H1 (cell line): ENCODE measurements around the gene CDKN2B-AS1. TPM values are rescaled to one million over a fixed set of nuclear protein-coding genes. Genes with fewer than 3 reads are reported as not detected.

ENCODE experiments used
- CTCF ChIA-PET: fragments of 300-600 bp; sonication (Branson Sonifier 250); formaldehyde crosslinking; loops from one replicate; lab custom pipeline; 2021; ENCODE audit not compliant: partially characterized antibody; lab: Charles Lee
- POLR2A ChIA-PET: fragments of 300-600 bp; sonication (Branson Sonifier 250); formaldehyde crosslinking; loops from one replicate; lab custom pipeline; 2021; ENCODE audit warnings: inconsistent platforms; ENCODE audit not compliant: partially characterized antibody; lab: Charles Lee
- DNase-seq, 2 experiments: peaks; one replicate each; pipeline versions ENCODE4 v3.0.0 to v3.0.0-alpha.2; 2010 to 2022; ENCODE audit warnings: low spot score in 2 of 2, low read depth in 1 of 2, mixed read lengths in 1 of 2
- FAIRE-seq: peaks from 2 replicates; lab custom pipeline; 2011; peaks lifted over from hg19 to GRCh38; lab: Jason Lieb, UNC
- H2AFZ ChIP-seq: 2 replicates; pipeline ENCODE4 v1.8.1; 2012; ENCODE audit warnings: low read length, inconsistent platforms
- H2AK5ac ChIP-seq: 2 replicates; pipeline ENCODE4 v1.6.1; 2013; ENCODE audit warnings: low read depth, low read length
- H2BK120ac ChIP-seq: replicated peaks from 2 replicates; pipeline ENCODE3; 2013; ENCODE audit warnings: low read depth, low read length, inconsistent platforms
- H2BK12ac ChIP-seq: 2 replicates; pipeline ENCODE4 v1.6.1; 2013; ENCODE audit warnings: low read depth, low read length
- H2BK15ac ChIP-seq: 2 replicates; pipeline ENCODE4 v1.6.1; 2013; ENCODE audit warnings: low read length
- H2BK20ac ChIP-seq: 2 replicates; pipeline ENCODE4 v1.6.1; 2013; ENCODE audit warnings: low read length
- H2BK5ac ChIP-seq: 2 replicates; pipeline ENCODE4 v1.6.1; 2013; ENCODE audit warnings: low read depth, low read length
- H3K14ac ChIP-seq: 2 replicates; pipeline ENCODE4 v1.6.1; 2013; ENCODE audit warnings: inconsistent platforms; ENCODE audit not compliant: insufficient read length
- H3K18ac ChIP-seq: 2 replicates; pipeline ENCODE4 v1.6.1; 2013; ENCODE audit warnings: low read length; ENCODE audit errors: extremely low read depth
- H3K23ac ChIP-seq: 2 replicates; pipeline ENCODE4 v1.6.1; 2013; ENCODE audit warnings: inconsistent platforms; ENCODE audit not compliant: insufficient read length
- H3K23me2 ChIP-seq: 2 replicates; pipeline ENCODE4 v1.6.1; 2013; ENCODE audit warnings: low read depth, low read length
- H3K27ac ChIP-seq: 2 replicates; pipeline ENCODE4 v1.6.1; 2011; ENCODE audit warnings: low read depth, low read length, inconsistent platforms
- H3K27me3 ChIP-seq, 4 experiments: replicated peaks in 1 of 4; 1 replicate in 1 of 4; 2 replicates in 3 of 4; pipeline versions ENCODE4 v1.6.1 to v1.8.1; 2011 to 2013; ENCODE audit warnings: low read length in 3 of 4, mild to moderate bottlenecking in 3 of 4, inconsistent platforms in 2 of 4, mixed read lengths in 2 of 4, moderate library complexity in 1 of 4; ENCODE audit not compliant: control insufficient read depth in 3 of 4, insufficient read depth in 3 of 4; ENCODE audit errors: extremely low read depth in 1 of 4
- H3K36me3 ChIP-seq, 4 experiments: 2 replicates each; pipeline versions ENCODE4 v1.6.1 to v1.8.1; 2011 to 2013; ENCODE audit warnings: mild to moderate bottlenecking in 4 of 4, low read length in 3 of 4, moderate library complexity in 2 of 4, control low read depth in 1 of 4, inconsistent platforms in 1 of 4; ENCODE audit not compliant: insufficient read depth in 4 of 4, control insufficient read depth in 2 of 4
- H3K4ac ChIP-seq: replicated peaks from 2 replicates; pipeline ENCODE3; 2013; ENCODE audit warnings: low read length, low read depth, mixed read lengths, inconsistent platforms; ENCODE audit not compliant: insufficient read length
- H3K4me1 ChIP-seq, 4 experiments: replicated peaks in 1 of 4; 1 replicate in 1 of 4; 2 replicates in 3 of 4; pipeline versions ENCODE4 v1.6.1 to v1.8.1; 2011 to 2013; ENCODE audit warnings: low read length in 3 of 4, inconsistent platforms in 2 of 4, mixed read lengths in 1 of 4; ENCODE audit not compliant: insufficient read depth in 4 of 4, control insufficient read depth in 3 of 4
- H3K4me2 ChIP-seq, 2 experiments: 2 replicates each; pipeline versions ENCODE4 v1.6.1 to v1.8.1; 2011 to 2013; ENCODE audit warnings: low read depth in 2 of 2, low read length in 2 of 2, control low read depth in 1 of 2, inconsistent platforms in 1 of 2, mild to moderate bottlenecking in 1 of 2; ENCODE audit not compliant: insufficient read depth in 1 of 2
- H3K4me3 ChIP-seq, 4 experiments: fragments of 200-600, 300-600 bp in 1 of 4; sonication (generic), shearing (Covaris generic), sonication (Bioruptor Twin) in 1 of 4; 2 replicates each; pipeline versions ENCODE4 v1.5.1 to v1.8.1; 2011 to 2016; ENCODE audit warnings: low read length in 4 of 4, low read depth in 3 of 4, control low read depth in 2 of 4, inconsistent platforms in 2 of 4, mild to moderate bottlenecking in 2 of 4, mixed read lengths in 1 of 4, moderate library complexity in 1 of 4; ENCODE audit not compliant: insufficient read depth in 2 of 4; ENCODE audit errors: extremely low read depth in 1 of 4
- H3K56ac ChIP-seq: replicated peaks from 2 replicates; pipeline ENCODE3; 2013; ENCODE audit warnings: low read depth, mild to moderate bottlenecking, mixed read lengths, low read length, inconsistent platforms; ENCODE audit not compliant: insufficient read length
- H3K79me1 ChIP-seq: 2 replicates; pipeline ENCODE4 v1.6.1; 2013; ENCODE audit warnings: low read depth, low read length, control low read depth
- H3K79me2 ChIP-seq, 2 experiments: 2 replicates each; pipeline versions ENCODE4 v1.6.1 to v1.8.1; 2012 to 2013; ENCODE audit warnings: low read length in 2 of 2, mild to moderate bottlenecking in 2 of 2, inconsistent platforms in 1 of 2; ENCODE audit not compliant: insufficient read depth in 2 of 2, control insufficient read depth in 1 of 2
- H3K9ac ChIP-seq, 4 experiments: replicated peaks in 1 of 4; 1 replicate in 1 of 4; 2 replicates in 3 of 4; pipeline versions ENCODE4 v1.6.1 to v1.8.1; 2011 to 2013; ENCODE audit warnings: low read depth in 3 of 4, low read length in 3 of 4, control low read depth in 2 of 4, mild to moderate bottlenecking in 2 of 4, moderate library complexity in 2 of 4, inconsistent platforms in 1 of 4; ENCODE audit errors: extremely low read depth in 1 of 4
- H3K9me3 ChIP-seq, 2 experiments: 2 replicates each; pipeline versions ENCODE4 v1.6.1 to v1.8.1; 2012 to 2013; ENCODE audit warnings: mild to moderate bottlenecking in 2 of 2, moderate library complexity in 2 of 2, control low read depth in 1 of 2, inconsistent platforms in 1 of 2, low read depth in 1 of 2, low read length in 1 of 2, mixed read lengths in 1 of 2; ENCODE audit not compliant: insufficient read depth in 2 of 2
- H4K20me1 ChIP-seq, 2 experiments: replicated peaks in 1 of 2; 2 replicates each; pipeline versions ENCODE3 to v1.8.1; 2011 to 2013; ENCODE audit warnings: inconsistent platforms in 2 of 2, low read length in 2 of 2, mild to moderate bottlenecking in 1 of 2; ENCODE audit not compliant: insufficient read depth in 2 of 2, control insufficient read depth in 1 of 2
- H4K5ac ChIP-seq: 2 replicates; pipeline ENCODE4 v1.6.1; 2013; ENCODE audit warnings: low read length, low read depth, mixed read lengths, inconsistent platforms; ENCODE audit not compliant: insufficient read length
- H4K8ac ChIP-seq: 2 replicates; pipeline ENCODE4 v1.8.0; 2013; ENCODE audit warnings: mild to moderate bottlenecking, moderate library complexity, low read length, inconsistent platforms; ENCODE audit not compliant: insufficient read depth; ENCODE audit errors: extremely low read depth
- H4K91ac ChIP-seq: replicated peaks from 2 replicates; pipeline ENCODE3; 2013; ENCODE audit warnings: low read length, mixed read lengths, inconsistent platforms; ENCODE audit not compliant: insufficient read length
- BACH1 ChIP-seq: IDR thresholded peaks from 2 replicates; pipeline ENCODE4 v1.6.1; 2012; ENCODE audit warnings: low read length, improper control_type of control experiment
- JUND ChIP-seq: IDR thresholded peaks from 2 replicates; pipeline ENCODE4 v1.6.1; 2011; ENCODE audit warnings: mild to moderate bottlenecking, improper control_type of control experiment, low read length
- NRF1 ChIP-seq: IDR thresholded peaks from 2 replicates; pipeline ENCODE4 v1.6.1; 2011; ENCODE audit warnings: mild to moderate bottlenecking, low read depth, low read length, improper control_type of control experiment
- RNF2 ChIP-seq: fragments of 200-900, 300-1000 bp; sonication (generic); IDR thresholded peaks from 2 replicates; pipeline ENCODE4 v1.7.1; 2016; ENCODE audit warnings: borderline replicate concordance, low read depth, mild to moderate bottlenecking, antibody characterized with exemption, low read length; ENCODE audit not compliant: poor library complexity, severe bottlenecking; ENCODE audit errors: missing control alignments
- SP1 ChIP-seq: IDR thresholded peaks from 2 replicates; pipeline ENCODE4 v1.6.1; 2011; ENCODE audit warnings: low read depth, low read length
- WGBS, 2 experiments: shearing (Covaris generic) in 1 of 2; methylation state at CpG; one replicate each; pipeline versions ENCODE4 v1.1.6 to v1.1.7; 2013 to 2015; ENCODE audit warnings: low lambda C conversion rate in 2 of 2, mixed read lengths in 2 of 2, inconsistent platforms in 1 of 2, low coverage in 1 of 2, missing lambda C conversion rate in 1 of 2; ENCODE audit not compliant: insufficient replicate concordance in 2 of 2, insufficient coverage in 1 of 2, insufficient read length in 1 of 2; ENCODE audit errors: extremely low coverage in 1 of 2, missing lambda C conversion rate in 1 of 2; 5-methylcytosine and 5-hydroxymethylcytosine counted together
- polyA plus RNA-seq, 7 experiments: library from polyadenylated mRNA; depleted of rRNA in 3 of 7; stranded (reverse) in 5 of 7; unstranded in 2 of 7; fragments of >200 nt in 5 of 7; fragments of 200-250 nt in 2 of 7; gene quantifications; 1 replicate in 5 of 7; 2 replicates in 1 of 7; 4 replicates in 1 of 7; pipeline versions ENCODE4 v1.2.1 to v1.2.3, GENCODE V29; 2011 to 2013; ENCODE audit warnings: missing spikeins in 2 of 7, mixed read lengths in 2 of 7
- total RNA-seq: library from RNA; stranded (reverse); fragmentation: NEBNext Ultra II Directional; extraction: Animal tissue kit (Norgen Biotek cat#: 25700); gene quantifications from 2 replicates; pipeline ENCODE4 v1.2.1, GENCODE V29; 2021
- TF ChIP-seq, protein P1 (sequence below): IDR thresholded peaks from 2 replicates; pipeline ENCODE4 v1.6.1; 2011; ENCODE audit warnings: low read length, improper control_type of control experiment

The CDKN2B-AS1 gene
- total and polyA plus RNA-seq, 2 of the 8 experiments (the other 6 are each of a cell fraction or from before 2014, with no cell fraction given): not detected

DNA sequence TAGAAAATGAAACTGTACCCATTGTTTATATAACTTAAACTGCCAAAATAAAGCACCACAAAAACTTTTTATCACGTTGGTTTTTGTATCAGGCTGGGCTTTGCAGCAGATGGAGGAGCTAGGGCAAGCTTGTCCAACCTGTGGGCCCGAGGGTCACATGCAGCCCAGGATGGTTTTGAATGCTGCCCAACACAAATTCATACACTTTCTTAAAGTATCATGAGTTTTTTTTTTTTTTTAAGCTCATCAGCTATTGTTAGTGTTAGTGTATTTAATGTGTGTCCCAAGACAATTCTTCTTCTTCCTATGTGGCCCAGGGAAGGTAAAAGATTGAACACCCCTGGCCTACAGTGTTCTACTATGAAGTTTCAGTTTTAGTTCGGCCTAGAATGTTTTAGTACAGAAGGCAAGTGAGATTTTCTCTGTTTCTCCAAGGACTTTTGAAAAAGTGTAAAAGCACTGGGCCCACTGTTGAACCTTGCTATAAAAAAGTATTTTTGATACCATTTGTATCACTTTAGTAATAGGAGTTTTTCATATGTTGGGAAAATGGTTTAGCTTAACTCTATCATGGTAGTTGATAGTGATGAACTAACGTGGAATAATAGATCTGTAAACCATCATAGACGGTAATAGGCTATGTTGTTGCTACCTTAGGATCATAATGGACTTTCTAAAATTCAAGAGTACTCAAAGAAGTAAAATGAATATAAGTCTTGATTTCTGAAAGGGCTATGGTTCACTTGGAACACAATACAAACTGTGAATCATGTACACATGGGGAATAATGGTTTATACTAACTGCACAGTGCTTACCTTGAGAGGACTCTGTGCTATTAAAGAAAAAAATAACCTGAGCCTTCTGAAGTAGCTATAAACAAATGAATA, 3.3 kb upstream of the CDKN2B-AS1 start:
- H2AK5ac ChIP-seq: no peak overlapping the region
- H3K18ac ChIP-seq: no peak overlapping the region
- H3K4ac ChIP-seq: no peak overlapping the region
- no peak overlapping the region for H3K27ac ChIP-seq
- DNase-seq: no peak
- H2AFZ ChIP-seq: no peak overlapping the region
- no peak overlapping the region for H2BK12ac ChIP-seq
- H3K36me3 ChIP-seq: no peaks in the 10 kb centered on the region
- WGBS, 2 experiments: 45% methylated on average over 5 of the region's 5 CpGs; no CpG with 5 or more reads in 1 of the 2 experiments
- no peaks in the 10 kb centered on the region for H3K79me2 ChIP-seq
- no peak overlapping the region for H2BK20ac ChIP-seq
- FAIRE-seq: no peak
- H2BK120ac ChIP-seq: no peak overlapping the region
- no peak overlapping the region for H2BK5ac ChIP-seq
- no peak overlapping the region for H4K8ac ChIP-seq
- ChIA-PET POLR2A (no interaction called here), CTCF (interaction anchor here (0.7 to 6.5 kb wide), 6 partner anchors 9 to 177 kb away, joined by 3 to 46 read pairs (median 3); partner anchors contain the start of gene CDKN2B)
- TF ChIP-seq, protein P1, sequence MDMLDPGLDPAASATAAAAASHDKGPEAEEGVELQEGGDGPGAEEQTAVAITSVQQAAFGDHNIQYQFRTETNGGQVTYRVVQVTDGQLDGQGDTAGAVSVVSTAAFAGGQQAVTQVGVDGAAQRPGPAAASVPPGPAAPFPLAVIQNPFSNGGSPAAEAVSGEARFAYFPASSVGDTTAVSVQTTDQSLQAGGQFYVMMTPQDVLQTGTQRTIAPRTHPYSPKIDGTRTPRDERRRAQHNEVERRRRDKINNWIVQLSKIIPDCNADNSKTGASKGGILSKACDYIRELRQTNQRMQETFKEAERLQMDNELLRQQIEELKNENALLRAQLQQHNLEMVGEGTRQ: no peak
- TF ChIP-seq NRF1: no peak
- TF ChIP-seq JUND: no peak
- peak; percentile 77 for TF ChIP-seq RNF2
- no peak for TF ChIP-seq BACH1
- TF ChIP-seq SP1: no peak
- no peak overlapping the region for H3K4me3 ChIP-seq
- no peak overlapping the region for H4K5ac ChIP-seq
- H3K56ac ChIP-seq: no peak overlapping the region
- H3K4me2 ChIP-seq: no peak overlapping the region
- no peak overlapping the region for H3K14ac ChIP-seq
- peaks cover 0 to 13% of the 10 kb centered on the region in 2 experiments for H4K20me1 ChIP-seq
- no peak overlapping the region for H4K91ac ChIP-seq
- peaks cover 4 to 24% (median 12%) of the 10 kb centered on the region in 4 experiments; a peak in 6 of 7 replicates for H3K4me1 ChIP-seq
- no peak overlapping the region for H3K23ac ChIP-seq
- no peak overlapping the region for H2BK15ac ChIP-seq
- H3K27me3 ChIP-seq: peaks cover 47 to 95% (median 76%) of the 10 kb centered on the region in 4 experiments
- no peak overlapping the region for H3K9ac ChIP-seq
- peaks cover 26% of the 10 kb centered on the region for H3K23me2 ChIP-seq
- no peaks in the 10 kb centered on the region for H3K9me3 ChIP-seq
- no peaks in the 10 kb centered on the region for H3K79me1 ChIP-seq
